Breast epithelium (tissue), 4 donors: ENCODE data around the gene PRR18. TPM values are rescaled to one million over a fixed set of nuclear protein-coding genes. Genes with fewer than 3 reads are reported as not detected.

Experiments
- DNase-seq, 2 donors: peaks; one replicate each; pipeline ENCODE4 v3.0.0-alpha.2; 2019; ENCODE audit warnings: low spot score in 2 of 2
- H3K27ac ChIP-seq, 2 donors: fragments of 200-600 bp; sonication (generic) in 1 of 2; one replicate each; pipeline ENCODE4 v1.5.1; 2016 to 2019; ENCODE audit warnings: mild to moderate bottlenecking in 1 of 2
- H3K27me3 ChIP-seq, 2 donors: fragments of 200-600 bp; sonication (generic) in 1 of 2; one replicate each; pipeline versions ENCODE4 v1.5.1 to v1.6.0; 2017 to 2019; ENCODE audit warnings: control low read depth in 1 of 2, mild to moderate bottlenecking in 1 of 2
- H3K36me3 ChIP-seq: fragments of 200-600 bp; one replicate; pipeline ENCODE4 v1.5.1; 2019
- H3K4me1 ChIP-seq, 2 donors: fragments of 200-600 bp; sonication (generic); one replicate each; pipeline ENCODE4 v1.5.1; 2016 to 2019; ENCODE audit warnings: control low read depth in 1 of 2
- H3K4me3 ChIP-seq, 3 donors: fragments of 200-600 bp; sonication (generic); 1 replicate in 2 of 3; 2 replicates in 1 of 3; pipeline ENCODE4 v1.5.1; 2016 to 2019; ENCODE audit warnings: mild to moderate bottlenecking in 3 of 3, moderate library complexity in 2 of 3
- H3K9me3 ChIP-seq, 2 donors: fragments of 200-600 bp; sonication (generic) in 1 of 2; one replicate each; pipeline ENCODE4 v1.5.1; 2016 to 2019; ENCODE audit warnings: control low read depth in 1 of 2
- POLR2A ChIP-seq: fragments of 450-650 bp; IDR thresholded peaks from one replicate; pipeline ENCODE4 v1.6.1; 2016; ENCODE audit warnings: antibody characterized with exemption, mild to moderate bottlenecking, moderate library complexity
- POLR2AphosphoS5 ChIP-seq, 3 donors: sonication (generic); formaldehyde crosslinking; IDR thresholded peaks; one replicate each; pipeline ENCODE4 v1.6.1; 2017; ENCODE audit warnings: antibody characterized with exemption in 3 of 3
- intact Hi-C: fragments of 100-400 bp; cut with DNase I; formaldehyde crosslinking; loops from one replicate; pipeline ENCODE4 v1.15.1; 2023; ENCODE audit warnings: low total_unique reads
- total RNA-seq, 3 donors: library from RNA; depleted of rRNA; stranded (reverse); fragments of >200 nt; gene quantifications; one replicate each; pipeline ENCODE4 v1.1.0, GENCODE V29; 2016
- TF ChIP-seq, protein P1 (sequence below), 3 donors: fragments of 450-650 bp; IDR thresholded peaks; one replicate each; pipeline ENCODE4 v1.5.1; 2016 to 2017; ENCODE audit warnings: antibody characterized with exemption in 3 of 3, mild to moderate bottlenecking in 3 of 3, moderate library complexity in 3 of 3

PRR18 gene
- total RNA-seq, 3 donors from 2014 or later, result 0.29 TPM; not detected in 2

DNA sequence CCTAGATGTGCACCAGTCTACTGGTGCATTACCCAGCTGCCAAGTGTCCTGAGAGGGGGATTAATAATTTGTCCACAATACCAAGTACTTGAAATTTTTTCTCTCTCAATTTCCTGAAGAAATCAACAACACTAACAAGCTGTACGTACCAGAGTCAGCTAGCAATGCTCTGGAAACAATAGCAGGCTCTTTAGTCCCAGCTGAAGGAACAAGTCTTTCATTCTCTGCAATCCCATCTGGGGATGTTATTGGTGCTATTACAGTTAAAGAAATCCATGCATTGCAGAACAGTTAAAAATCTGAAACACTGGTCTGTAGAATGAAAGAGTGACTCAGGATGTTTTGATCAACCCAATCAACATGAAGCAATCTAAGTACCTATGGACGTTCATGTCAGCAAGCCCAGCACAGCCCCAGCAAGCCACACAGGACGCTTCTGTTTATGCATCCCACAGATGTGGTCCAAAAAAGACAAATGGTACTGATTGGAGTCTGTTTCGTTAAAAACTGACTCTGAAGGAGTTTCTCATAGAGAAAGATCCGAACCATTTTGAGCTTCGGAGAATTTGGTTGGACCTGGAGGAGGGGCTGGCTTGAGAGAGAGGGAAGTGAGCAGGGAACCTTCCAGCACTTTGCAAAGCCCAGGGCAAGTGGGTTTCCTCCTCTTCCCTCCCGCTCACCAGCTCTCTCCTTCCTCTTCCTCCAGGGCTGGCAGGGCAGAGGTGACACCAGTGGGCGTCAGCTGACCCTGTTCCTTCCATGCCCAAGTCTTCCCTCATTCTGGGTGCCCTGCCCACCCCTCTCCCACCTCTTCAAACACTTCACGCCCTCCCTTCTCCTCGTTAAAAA lies 11.9 kb downstream of the PRR18 start:
- no peaks in the 10 kb centered on the region for H3K4me1 ChIP-seq
- no peaks in the 10 kb centered on the region for H3K9me3 ChIP-seq
- H3K36me3 ChIP-seq, result no peaks in the 10 kb centered on the region
- no peak overlapping the region for H3K4me3 ChIP-seq
- DNase-seq, result no peak
- H3K27ac ChIP-seq, result no peak overlapping the region
- H3K27me3 ChIP-seq, result peaks cover 0 to 16% of the 10 kb centered on the region in 2 donors
- TF ChIP-seq, protein P1, sequence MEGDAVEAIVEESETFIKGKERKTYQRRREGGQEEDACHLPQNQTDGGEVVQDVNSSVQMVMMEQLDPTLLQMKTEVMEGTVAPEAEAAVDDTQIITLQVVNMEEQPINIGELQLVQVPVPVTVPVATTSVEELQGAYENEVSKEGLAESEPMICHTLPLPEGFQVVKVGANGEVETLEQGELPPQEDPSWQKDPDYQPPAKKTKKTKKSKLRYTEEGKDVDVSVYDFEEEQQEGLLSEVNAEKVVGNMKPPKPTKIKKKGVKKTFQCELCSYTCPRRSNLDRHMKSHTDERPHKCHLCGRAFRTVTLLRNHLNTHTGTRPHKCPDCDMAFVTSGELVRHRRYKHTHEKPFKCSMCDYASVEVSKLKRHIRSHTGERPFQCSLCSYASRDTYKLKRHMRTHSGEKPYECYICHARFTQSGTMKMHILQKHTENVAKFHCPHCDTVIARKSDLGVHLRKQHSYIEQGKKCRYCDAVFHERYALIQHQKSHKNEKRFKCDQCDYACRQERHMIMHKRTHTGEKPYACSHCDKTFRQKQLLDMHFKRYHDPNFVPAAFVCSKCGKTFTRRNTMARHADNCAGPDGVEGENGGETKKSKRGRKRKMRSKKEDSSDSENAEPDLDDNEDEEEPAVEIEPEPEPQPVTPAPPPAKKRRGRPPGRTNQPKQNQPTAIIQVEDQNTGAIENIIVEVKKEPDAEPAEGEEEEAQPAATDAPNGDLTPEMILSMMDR (IDR thresholded peaks at IDR 0.05), result no peak
- TF ChIP-seq POLR2AphosphoS5 (IDR thresholded peaks at IDR 0.05) (no peak), POLR2A (no peak)
- intact Hi-C loops, result no loop called here

DNA sequence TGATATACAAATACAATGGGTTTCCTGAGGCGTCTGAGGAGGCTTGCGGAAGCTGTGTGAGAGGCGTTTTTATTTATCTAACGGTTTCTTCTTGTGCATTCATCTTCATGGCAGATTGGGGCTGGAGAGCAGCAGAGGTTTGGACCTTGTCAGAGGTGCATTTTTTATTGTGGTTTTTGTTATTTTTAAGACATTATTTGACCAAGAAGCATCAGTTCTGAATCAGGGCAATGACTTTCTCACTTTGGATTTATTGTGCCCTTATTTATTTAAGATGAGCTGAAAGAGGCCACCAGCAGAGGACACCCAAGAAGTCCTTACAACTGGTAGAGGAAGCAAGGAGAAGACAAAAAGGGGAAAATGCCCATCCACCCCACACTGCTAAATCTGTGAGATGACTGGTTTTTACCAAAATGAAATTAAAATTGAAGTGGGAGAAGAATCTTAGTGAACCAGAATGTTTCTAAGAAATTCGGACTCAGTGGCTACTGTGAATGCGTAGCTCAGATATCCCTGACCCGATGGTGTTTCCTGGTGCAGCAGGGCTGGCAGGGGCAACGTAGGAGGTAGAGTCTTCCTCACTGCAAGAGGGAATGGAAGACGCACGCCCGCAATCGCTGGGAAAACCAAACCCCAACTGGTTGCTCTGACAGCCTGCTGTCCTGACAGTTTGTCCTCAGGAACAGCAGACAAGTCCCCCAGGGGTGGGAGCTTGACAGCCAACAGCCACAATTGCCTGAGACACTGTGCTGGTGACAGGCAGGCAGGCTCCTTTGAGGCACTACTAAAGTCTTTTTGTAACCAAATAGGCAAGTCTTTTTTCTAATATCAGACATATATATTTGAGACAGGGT lies 14.2 kb downstream of the PRR18 start:
- Histone ChIP-seq H3K9me3 (no peaks in the 10 kb centered on the region), H3K27me3 (peaks cover 0 to 16% of the 10 kb centered on the region in 2 donors)
- intact Hi-C loops, result no loop called here

DNA sequence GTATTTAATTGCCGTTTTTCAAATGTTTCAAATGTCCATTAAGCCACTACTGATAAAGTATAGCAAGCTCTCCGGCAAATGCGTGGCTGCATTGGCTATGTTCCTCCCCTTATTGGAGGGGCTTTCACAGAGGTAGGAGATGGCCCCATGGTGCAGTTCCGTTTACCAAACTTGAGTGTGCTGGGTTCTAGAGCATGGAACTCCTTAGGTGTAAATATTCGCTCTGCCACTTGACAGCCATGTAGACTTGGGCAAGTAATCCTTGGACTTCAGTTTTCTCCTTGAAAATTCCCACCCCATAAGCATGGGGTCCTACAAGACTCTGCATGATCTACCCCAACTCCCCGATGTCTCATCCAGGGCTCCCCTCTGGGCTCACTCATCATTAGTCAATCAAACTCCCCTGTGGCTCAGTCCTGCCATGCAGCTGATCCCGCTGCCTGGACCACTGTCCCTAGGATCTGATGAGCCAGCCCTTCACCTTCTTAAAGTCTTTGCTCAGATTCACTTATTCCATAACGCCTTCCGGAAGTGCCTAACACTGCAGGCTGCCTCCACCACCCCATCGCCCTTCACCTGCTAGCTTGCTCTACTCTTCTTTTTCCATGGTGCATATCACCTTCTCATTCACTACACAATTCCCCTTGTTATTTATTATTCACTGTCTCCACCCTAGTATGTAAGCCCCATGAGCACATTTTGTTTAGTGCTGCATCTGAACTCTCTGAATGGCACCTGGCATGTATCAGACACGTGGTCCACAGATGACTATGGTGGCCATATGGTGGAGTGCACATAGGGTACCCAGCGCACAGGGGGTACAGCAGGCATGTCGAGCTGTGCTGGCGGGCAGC lies 18.8 kb downstream of the PRR18 start:
- H3K36me3 ChIP-seq, result no peaks in the 10 kb centered on the region
- intact Hi-C loops, result no loop called here
- no peak for DNase-seq

More for the DNA sequence above, 14.2 kb downstream of the PRR18 start:
- Histone ChIP-seq H3K4me3 (no peak overlapping the region), H3K27ac (no peak overlapping the region), H3K4me1 (no peaks in the 10 kb centered on the region), H3K36me3 (no peaks in the 10 kb centered on the region)
- no peak for DNase-seq
- no peak for TF ChIP-seq POLR2AphosphoS5 (IDR thresholded peaks at IDR 0.05)
- TF ChIP-seq POLR2A, result no peak
- TF ChIP-seq, protein P1 (IDR thresholded peaks at IDR 0.05), result no peak

DNA sequence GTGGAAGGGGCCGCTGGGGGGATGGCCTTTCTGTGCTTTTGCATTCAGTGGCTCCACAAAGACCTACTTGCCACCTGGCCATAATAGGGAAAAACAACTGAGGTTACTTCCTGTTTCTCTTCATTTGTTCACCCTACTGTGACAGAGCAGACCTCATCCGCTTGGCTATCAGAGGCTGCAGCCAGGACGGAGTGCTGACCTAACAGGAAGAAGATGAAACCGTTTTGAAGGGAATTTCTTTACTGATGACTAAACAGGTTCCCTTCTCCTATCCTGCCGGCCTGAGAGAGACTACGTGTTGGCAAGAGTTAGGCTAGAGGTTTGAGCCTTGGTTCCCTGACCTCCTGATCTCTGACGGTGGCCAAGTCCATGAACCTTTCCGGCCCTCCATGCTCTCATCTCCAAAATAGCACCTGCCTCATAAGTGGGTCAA lies 21.3 kb downstream of the PRR18 start:
- Histone ChIP-seq H3K9me3 (no peaks in the 10 kb centered on the region), H3K27ac (no peak overlapping the region), H3K36me3 (no peaks in the 10 kb centered on the region), H3K27me3 (peaks cover 0 to 18% of the 10 kb centered on the region in 2 donors), H3K4me1 (no peaks in the 10 kb centered on the region), H3K4me3 (no peak overlapping the region)
- TF ChIP-seq POLR2A (no peak), POLR2AphosphoS5 (IDR thresholded peaks at IDR 0.05) (no peak)
- TF ChIP-seq, protein P1 (IDR thresholded peaks at IDR 0.05), result no peak
- DNase-seq, result no peak
- intact Hi-C loops, result no loop called here

More for the DNA sequence above, 18.8 kb downstream of the PRR18 start:
- Histone ChIP-seq H3K4me3 (no peak overlapping the region), H3K27ac (no peak overlapping the region), H3K4me1 (no peaks in the 10 kb centered on the region), H3K27me3 (peaks cover 0 to 15% of the 10 kb centered on the region in 2 donors), H3K9me3 (no peaks in the 10 kb centered on the region)
- TF ChIP-seq POLR2A (no peak), POLR2AphosphoS5 (IDR thresholded peaks at IDR 0.05) (no peak)
- TF ChIP-seq, protein P1 (IDR thresholded peaks at IDR 0.05), result no peak
